ENCODE results near the gene IL1RAPL2. TPM values are rescaled to one million over a fixed set of nuclear protein-coding genes. Genes with fewer than 3 reads are reported as not detected.

The IL1RAPL2 gene
- total RNA-seq, 6 experiments from 2014 or later = 0.13 to 0.70 (median 0.29) TPM; not detected in 1

- no peak overlapping the region for H3K27ac ChIP-seq
- H3K4me3 ChIP-seq = no peak overlapping the region
- no peaks in the 10 kb centered on the region for H3K27me3 ChIP-seq
- H3K36me3 ChIP-seq = no peaks in the 10 kb centered on the region
- ATAC-seq (no peak), DNase-seq (no peak)
- no peaks in the 10 kb centered on the region for H3K9me3 ChIP-seq
- no peaks in the 10 kb centered on the region for H3K4me1 ChIP-seq
- TF ChIP-seq CTCF (IDR thresholded peaks at IDR 0.05) (no peak), POLR2A (IDR thresholded peaks at IDR 0.05) (no peak)
- intact Hi-C loops (cut with DNase I) = no loop called here
Measured at GRCh38 chrX:105063743-105064142, 497.7 kb downstream of the IL1RAPL2 start.

GRCh38 chrX:105098201-105098600, 532.2 kb downstream of the IL1RAPL2 start:
- no peaks in the 10 kb centered on the region for H3K4me1 ChIP-seq
- ATAC-seq (no peak), DNase-seq (no peak)
- H3K27me3 ChIP-seq = no peaks in the 10 kb centered on the region
- no peaks in the 10 kb centered on the region for H3K36me3 ChIP-seq
- no peak overlapping the region for H3K4me3 ChIP-seq
- no peak for TF ChIP-seq POLR2A (IDR thresholded peaks at IDR 0.05)
- TF ChIP-seq CTCF (IDR thresholded peaks at IDR 0.05) = no peak
- H3K9me3 ChIP-seq = no peaks in the 10 kb centered on the region
- H3K27ac ChIP-seq = no peak overlapping the region
- intact Hi-C loops (cut with DNase I) = no loop called here
- 41% methylated on average over 2 of the region's 2 CpGs for WGBS (ENCODE audit: insufficient coverage, low coverage, low lambda C conversion rate, missing lambda C conversion rate)

GRCh38 chrX:105098812-105099211, 532.8 kb downstream of the IL1RAPL2 start:
- no peaks in the 10 kb centered on the region for H3K4me1 ChIP-seq
- WGBS (ENCODE audit: insufficient coverage, low coverage, low lambda C conversion rate, missing lambda C conversion rate) = 63% methylated on average over 4 of the region's 4 CpGs

GRCh38 chrX:105101378-105101777, 535.4 kb downstream of the IL1RAPL2 start:
- no peak for ATAC-seq
- intact Hi-C loops (cut with DNase I) = no loop called here
- TF ChIP-seq POLR2A (IDR thresholded peaks at IDR 0.05) (no peak), CTCF (IDR thresholded peaks at IDR 0.05) (no peak)

More at GRCh38 chrX:105098812-105099211, 532.8 kb downstream of the IL1RAPL2 start:
- no peaks in the 10 kb centered on the region for H3K36me3 ChIP-seq
- H3K9me3 ChIP-seq = no peaks in the 10 kb centered on the region
- H3K27ac ChIP-seq = no peak overlapping the region
- no peak for ATAC-seq
- no peaks in the 10 kb centered on the region for H3K27me3 ChIP-seq
- DNase-seq = no peak
- intact Hi-C loops (cut with DNase I) = no loop called here
- TF ChIP-seq CTCF (IDR thresholded peaks at IDR 0.05) (no peak), POLR2A (IDR thresholded peaks at IDR 0.05) (no peak)
- no peak overlapping the region for H3K4me3 ChIP-seq

GRCh38 chrX:105109936-105110335, 543.9 kb downstream of the IL1RAPL2 start:
- Histone ChIP-seq H3K4me1 (no peaks in the 10 kb centered on the region), H3K9me3 (no peaks in the 10 kb centered on the region), H3K4me3 (no peak overlapping the region), H3K27me3 (no peaks in the 10 kb centered on the region), H3K27ac (no peak overlapping the region), H3K36me3 (no peaks in the 10 kb centered on the region)
- ATAC-seq = no peak
- no peak for DNase-seq
- 78% methylated on average over 6 of the region's 6 CpGs for WGBS (ENCODE audit: insufficient coverage, low coverage, low lambda C conversion rate, missing lambda C conversion rate)
- TF ChIP-seq POLR2A (IDR thresholded peaks at IDR 0.05) (no peak), CTCF (IDR thresholded peaks at IDR 0.05) (no peak)
- intact Hi-C loops (cut with DNase I) = no loop called here

More at GRCh38 chrX:105101378-105101777, 535.4 kb downstream of the IL1RAPL2 start:
- no peaks in the 10 kb centered on the region for H3K36me3 ChIP-seq
- no peak overlapping the region for H3K4me3 ChIP-seq
- no peaks in the 10 kb centered on the region for H3K27me3 ChIP-seq
- no peaks in the 10 kb centered on the region for H3K9me3 ChIP-seq
- DNase-seq = no peak
- 71% methylated on average over 3 of the region's 3 CpGs for WGBS (ENCODE audit: insufficient coverage, low coverage, low lambda C conversion rate, missing lambda C conversion rate)
- no peaks in the 10 kb centered on the region for H3K4me1 ChIP-seq
- no peak overlapping the region for H3K27ac ChIP-seq

Measured in right lobe of liver (tissue), 6 donors.